Measurements from ENCODE around the gene AHDC1. TPM values are rescaled to one million over a fixed set of nuclear protein-coding genes. Genes with fewer than 3 reads are reported as not detected.

The AHDC1 gene, protein sequence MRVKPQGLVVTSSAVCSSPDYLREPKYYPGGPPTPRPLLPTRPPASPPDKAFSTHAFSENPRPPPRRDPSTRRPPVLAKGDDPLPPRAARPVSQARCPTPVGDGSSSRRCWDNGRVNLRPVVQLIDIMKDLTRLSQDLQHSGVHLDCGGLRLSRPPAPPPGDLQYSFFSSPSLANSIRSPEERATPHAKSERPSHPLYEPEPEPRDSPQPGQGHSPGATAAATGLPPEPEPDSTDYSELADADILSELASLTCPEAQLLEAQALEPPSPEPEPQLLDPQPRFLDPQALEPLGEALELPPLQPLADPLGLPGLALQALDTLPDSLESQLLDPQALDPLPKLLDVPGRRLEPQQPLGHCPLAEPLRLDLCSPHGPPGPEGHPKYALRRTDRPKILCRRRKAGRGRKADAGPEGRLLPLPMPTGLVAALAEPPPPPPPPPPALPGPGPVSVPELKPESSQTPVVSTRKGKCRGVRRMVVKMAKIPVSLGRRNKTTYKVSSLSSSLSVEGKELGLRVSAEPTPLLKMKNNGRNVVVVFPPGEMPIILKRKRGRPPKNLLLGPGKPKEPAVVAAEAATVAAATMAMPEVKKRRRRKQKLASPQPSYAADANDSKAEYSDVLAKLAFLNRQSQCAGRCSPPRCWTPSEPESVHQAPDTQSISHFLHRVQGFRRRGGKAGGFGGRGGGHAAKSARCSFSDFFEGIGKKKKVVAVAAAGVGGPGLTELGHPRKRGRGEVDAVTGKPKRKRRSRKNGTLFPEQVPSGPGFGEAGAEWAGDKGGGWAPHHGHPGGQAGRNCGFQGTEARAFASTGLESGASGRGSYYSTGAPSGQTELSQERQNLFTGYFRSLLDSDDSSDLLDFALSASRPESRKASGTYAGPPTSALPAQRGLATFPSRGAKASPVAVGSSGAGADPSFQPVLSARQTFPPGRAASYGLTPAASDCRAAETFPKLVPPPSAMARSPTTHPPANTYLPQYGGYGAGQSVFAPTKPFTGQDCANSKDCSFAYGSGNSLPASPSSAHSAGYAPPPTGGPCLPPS (N-terminal part only)
- polyA plus RNA-seq, result 3.9 to 4.2 TPM (median 4.1 TPM) in 3 replicates
- 7.2 TPM for polyA plus RNA-seq (2011; ENCODE audit: low read depth)
- 3.6 and 5.3 TPM in 2 replicates for polyA plus RNA-seq (2011; cell fraction: cytosol; rRNA removed)
- polyA plus RNA-seq (2011; cell fraction: nucleus; rRNA removed), result 24.5 and 32.9 TPM in 2 replicates
- 13.6 and 18.7 TPM in 2 replicates for polyA plus RNA-seq (2012; ENCODE audit: low replicate concordance)
- polyA minus RNA-seq, result 7.9 to 15.7 TPM (median 10.4 TPM) in 3 replicates
- polyA minus RNA-seq (2011; cell fraction: cytosol; rRNA and poly(A)+ RNA removed), result 8.8 TPM
- 19.1 and 26.2 TPM in 2 replicates for polyA minus RNA-seq (2011; cell fraction: nucleus; rRNA and poly(A)+ RNA removed)

DNA sequence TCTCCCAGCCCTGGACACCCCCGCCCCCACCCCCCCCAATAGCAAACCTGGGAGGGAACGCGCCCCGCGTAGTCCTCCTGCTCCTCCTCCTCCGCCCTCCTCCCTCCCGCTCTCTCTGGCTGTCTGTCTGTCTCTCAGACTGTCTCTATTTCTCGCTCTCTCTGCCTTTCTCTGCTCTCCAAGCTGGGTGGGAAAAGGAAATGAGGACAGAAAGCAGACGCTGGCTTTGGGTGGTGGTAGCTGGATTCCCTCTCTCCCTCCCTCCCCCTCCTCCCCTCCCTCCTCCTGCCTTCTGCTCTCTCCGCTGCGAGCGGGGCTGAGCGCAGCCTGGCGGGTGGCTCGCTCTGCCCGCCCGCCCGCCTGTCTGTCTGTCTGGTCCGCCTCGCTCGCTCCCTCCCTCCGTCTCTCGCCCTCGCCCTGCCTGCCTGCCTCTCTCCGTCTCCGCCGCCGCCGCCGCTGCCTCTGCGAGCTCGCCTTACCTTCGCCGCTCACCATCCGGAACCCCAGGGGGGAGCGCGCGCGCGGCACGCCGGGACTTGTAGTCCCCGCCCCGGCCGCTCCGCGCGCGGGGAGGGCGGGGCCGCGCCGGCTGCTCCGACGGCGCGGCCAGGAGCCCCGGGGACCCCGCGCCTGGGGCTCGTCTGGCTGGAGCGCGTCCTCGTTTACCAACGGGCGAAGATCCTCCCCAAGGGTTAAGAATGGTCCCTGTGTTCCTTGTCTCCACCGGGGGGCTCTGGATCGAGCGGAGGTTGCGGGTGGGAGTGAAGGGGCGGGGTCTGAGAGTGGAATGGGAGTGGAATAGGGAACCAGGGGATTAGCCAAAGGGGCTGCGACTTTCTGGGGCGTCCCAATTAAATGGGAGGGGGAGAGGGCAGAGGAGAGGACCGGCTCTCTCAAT lies at the start of gene AHDC1:
Gene AHDC1 (minus strand): TSS at position 464 of the 898 bp plus-strand sequence. CDS start 52,029 bp downstream, outside the sequence.
- Histone ChIP-seq H3K79me2 (ENCODE audit: control insufficient read depth, insufficient read depth, low read length) (peaks cover 41% of the 10 kb centered on the region), H3K27ac (ENCODE audit: control insufficient read depth, insufficient read depth, low read length) (peak within 1 kb of the TSS; percentile 49), H3K9ac (ENCODE audit: control insufficient read depth, extremely low read depth, insufficient read depth, low read length) (peak within 1 kb of the TSS; percentile 82), H3K36me3 (ENCODE audit: control insufficient read depth in 2 of 2, extremely low read depth in 1 of 2, insufficient read depth in 2 of 2, low read length in 2 of 2) (no peaks in the 10 kb centered on the region), H3K9me1 (ENCODE audit: control insufficient read depth, extremely low read depth, insufficient read depth, low read length) (no peaks in the 10 kb centered on the region), H3K4me1 (ENCODE audit: control insufficient read depth, extremely low read depth, insufficient read depth, low read length) (peaks cover 43% of the 10 kb centered on the region), H4K20me1 (ENCODE audit: control insufficient read depth, extremely low read depth, insufficient read depth, low read length) (peaks cover 17% of the 10 kb centered on the region), H2AFZ (ENCODE audit: control insufficient read depth, low read length) (peak within 1 kb of the TSS; percentile 76), H3K27me3 (ENCODE audit: control insufficient read depth, extremely low read depth, insufficient read depth, low read length) (no peaks in the 10 kb centered on the region), H3K4me2 (ENCODE audit: control insufficient read depth, extremely low read depth, insufficient read depth, low read depth, low read length) (peak within 1 kb of the TSS; percentile 62), H3K9me3 (ENCODE audit: control insufficient read depth, low read depth, low read length) (no peaks in the 10 kb centered on the region), H3K4me3 (ENCODE audit: control insufficient read depth in 2 of 3, extremely low read depth in 1 of 3, insufficient read depth in 2 of 3, low read depth in 1 of 3, low read length in 3 of 3) (peak within 1 kb of the TSS; percentile 90 to 94 (median 90))
- TF ChIP-seq, protein P1, sequence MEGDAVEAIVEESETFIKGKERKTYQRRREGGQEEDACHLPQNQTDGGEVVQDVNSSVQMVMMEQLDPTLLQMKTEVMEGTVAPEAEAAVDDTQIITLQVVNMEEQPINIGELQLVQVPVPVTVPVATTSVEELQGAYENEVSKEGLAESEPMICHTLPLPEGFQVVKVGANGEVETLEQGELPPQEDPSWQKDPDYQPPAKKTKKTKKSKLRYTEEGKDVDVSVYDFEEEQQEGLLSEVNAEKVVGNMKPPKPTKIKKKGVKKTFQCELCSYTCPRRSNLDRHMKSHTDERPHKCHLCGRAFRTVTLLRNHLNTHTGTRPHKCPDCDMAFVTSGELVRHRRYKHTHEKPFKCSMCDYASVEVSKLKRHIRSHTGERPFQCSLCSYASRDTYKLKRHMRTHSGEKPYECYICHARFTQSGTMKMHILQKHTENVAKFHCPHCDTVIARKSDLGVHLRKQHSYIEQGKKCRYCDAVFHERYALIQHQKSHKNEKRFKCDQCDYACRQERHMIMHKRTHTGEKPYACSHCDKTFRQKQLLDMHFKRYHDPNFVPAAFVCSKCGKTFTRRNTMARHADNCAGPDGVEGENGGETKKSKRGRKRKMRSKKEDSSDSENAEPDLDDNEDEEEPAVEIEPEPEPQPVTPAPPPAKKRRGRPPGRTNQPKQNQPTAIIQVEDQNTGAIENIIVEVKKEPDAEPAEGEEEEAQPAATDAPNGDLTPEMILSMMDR (optimal IDR thresholded peaks at IDR 0.05 in 1 of 3, IDR thresholded peaks at IDR 0.05 in 1 of 3, conservative IDR thresholded peaks at IDR 0.05 in 1 of 3; ENCODE audit: extremely low read depth in 1 of 3, insufficient read depth in 2 of 3, low read length in 3 of 3), result peak in 1 of 3 experiments; percentile 9
- no peak for TF ChIP-seq EZH2 (IDR thresholded peaks at IDR 0.05; ENCODE audit: low read length)
- DNase-seq (ENCODE audit: low read depth, low spot score) (no peak), FAIRE-seq (no peak)
- dilution Hi-C loops (cut with MboI; ENCODE audit: extremely low pct_ligation_motif_present, low sequenced_read_pairs), result no loop called here
